Sigmoid colon (tissue), 7 donors: Measurements from ENCODE around the gene ZFYVE9. TPM values are rescaled to one million over a fixed set of nuclear protein-coding genes. Genes with fewer than 3 reads are reported as not detected.
A peak's percentile ranks its signal among the peaks of the same experiment; 100 is the strongest.

ENCODE experiments used
- DNase-seq: peaks from one replicate; pipeline ENCODE4 v3.0.0-alpha.2; 2019
- H3K27ac ChIP-seq, 4 donors: fragments of 200-600 bp; sonication (generic); one replicate each; pipeline ENCODE4 v1.5.1; 2016 to 2019; ENCODE audit warnings: mild to moderate bottlenecking in 1 of 4
- H3K27me3 ChIP-seq, 3 donors: fragments of 200-600 bp; sonication (generic); one replicate each; pipeline ENCODE4 v1.5.1; 2019; ENCODE audit warnings: mild to moderate bottlenecking in 1 of 3
- H3K36me3 ChIP-seq, 4 donors: fragments of 200-600 bp; sonication (generic); one replicate each; pipeline ENCODE4 v1.5.1; 2016 to 2019
- H3K4me1 ChIP-seq, 4 donors: fragments of 200-600 bp; sonication (generic); one replicate each; pipeline ENCODE4 v1.5.1; 2017 to 2019
- H3K4me3 ChIP-seq, 4 donors: fragments of 200-600 bp; sonication (generic); one replicate each; pipeline ENCODE4 v1.5.1; 2017 to 2019; ENCODE audit warnings: mild to moderate bottlenecking in 2 of 4, moderate library complexity in 1 of 4
- H3K9me3 ChIP-seq, 4 donors: fragments of 200-600 bp in 3 of 4; sonication (generic) in 3 of 4; one replicate each; pipeline versions ENCODE4 v1.5.1 to v1.6.1; 2013 to 2019
- EP300 ChIP-seq, 4 donors: sonication (generic); formaldehyde crosslinking; IDR thresholded peaks; one replicate each; pipeline ENCODE4 v1.6.1; 2017; ENCODE audit warnings: antibody characterized with exemption in 4 of 4
- POLR2A ChIP-seq, 2 donors: fragments of 450-650 bp; IDR thresholded peaks; one replicate each; pipeline ENCODE4 v1.6.1; 2016; ENCODE audit warnings: antibody characterized with exemption in 2 of 2, mild to moderate bottlenecking in 2 of 2, moderate library complexity in 2 of 2
- POLR2AphosphoS5 ChIP-seq, 4 donors: sonication (generic); formaldehyde crosslinking; IDR thresholded peaks; one replicate each; pipeline ENCODE4 v1.6.1; 2017; ENCODE audit warnings: antibody characterized with exemption in 4 of 4
- WGBS, 2 donors: extraction: QIAGEN DNeasy Blood & Tissue Kit; methylation state at CpG; one replicate each; pipeline ENCODE4 v1.1.7; 2013; 5-methylcytosine and 5-hydroxymethylcytosine counted together
- intact Hi-C: fragments of 100-400 bp; cut with DNase I; formaldehyde crosslinking; loops from one replicate; pipeline ENCODE4 v1.15.1; 2023
- polyA plus RNA-seq, 3 donors: library from polyadenylated mRNA; stranded (reverse); fragments of 200-250 nt; gene quantifications; one replicate each; pipeline ENCODE4 v1.2.3, GENCODE V29; 2013
- total RNA-seq, 4 donors: library from RNA; depleted of rRNA; stranded (reverse); fragments of >200 nt; gene quantifications; one replicate each; pipeline ENCODE4 v1.1.0, GENCODE V29; 2016
- TF ChIP-seq, protein P1 (sequence below), 4 experiments: fragments of 450-650 bp in 3 of 4; fragments of 200-600 bp in 1 of 4; IDR thresholded peaks; one replicate each; pipeline ENCODE4 v1.5.1; 2016 to 2019; ENCODE audit warnings: antibody characterized with exemption in 4 of 4, mild to moderate bottlenecking in 3 of 4, moderate library complexity in 2 of 4
- donor health status: healthy with polysubstance abuse.
- donor health status: Bipolar disorder and iron deficiency.
- donor health status: healthy.

Gene ZFYVE9
- total and polyA plus RNA-seq, 7 donors, result 4.7 to 36.3 (median 25.9) TPM

DNA sequence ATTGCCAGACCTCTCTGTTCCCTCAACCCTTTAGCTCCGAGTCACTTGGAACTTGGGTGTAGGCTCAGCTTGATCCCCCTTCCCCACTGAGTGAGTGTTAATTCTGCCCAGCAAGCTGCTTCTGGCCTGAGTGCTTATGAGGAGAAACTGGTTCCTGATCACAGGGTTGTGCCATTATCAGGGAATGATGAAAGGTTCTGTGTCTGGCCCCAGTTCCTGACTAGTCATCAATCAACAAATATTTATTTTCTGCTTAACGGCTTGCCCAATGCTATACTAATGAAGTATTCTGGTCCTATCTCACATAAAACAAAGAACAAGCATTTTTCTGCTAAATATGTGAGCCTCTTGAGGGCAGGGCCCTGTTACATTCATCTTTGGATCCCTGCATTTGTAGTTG lies 203.4 kb downstream of the ZFYVE9 start:
- H3K27ac ChIP-seq, result no peak overlapping the region
- DNase-seq, result no peak
- H3K4me1 ChIP-seq, result no peaks in the 10 kb centered on the region
- WGBS, 2 donors, result 81 to 93% methylated on average over 2 of the region's 2 CpGs
- no peaks in the 10 kb centered on the region for H3K9me3 ChIP-seq
- intact Hi-C loops, result no loop called here
- peaks cover 0 to 32% (median 5%) of the 10 kb centered on the region in 4 donors for H3K36me3 ChIP-seq
- TF ChIP-seq, protein P1, sequence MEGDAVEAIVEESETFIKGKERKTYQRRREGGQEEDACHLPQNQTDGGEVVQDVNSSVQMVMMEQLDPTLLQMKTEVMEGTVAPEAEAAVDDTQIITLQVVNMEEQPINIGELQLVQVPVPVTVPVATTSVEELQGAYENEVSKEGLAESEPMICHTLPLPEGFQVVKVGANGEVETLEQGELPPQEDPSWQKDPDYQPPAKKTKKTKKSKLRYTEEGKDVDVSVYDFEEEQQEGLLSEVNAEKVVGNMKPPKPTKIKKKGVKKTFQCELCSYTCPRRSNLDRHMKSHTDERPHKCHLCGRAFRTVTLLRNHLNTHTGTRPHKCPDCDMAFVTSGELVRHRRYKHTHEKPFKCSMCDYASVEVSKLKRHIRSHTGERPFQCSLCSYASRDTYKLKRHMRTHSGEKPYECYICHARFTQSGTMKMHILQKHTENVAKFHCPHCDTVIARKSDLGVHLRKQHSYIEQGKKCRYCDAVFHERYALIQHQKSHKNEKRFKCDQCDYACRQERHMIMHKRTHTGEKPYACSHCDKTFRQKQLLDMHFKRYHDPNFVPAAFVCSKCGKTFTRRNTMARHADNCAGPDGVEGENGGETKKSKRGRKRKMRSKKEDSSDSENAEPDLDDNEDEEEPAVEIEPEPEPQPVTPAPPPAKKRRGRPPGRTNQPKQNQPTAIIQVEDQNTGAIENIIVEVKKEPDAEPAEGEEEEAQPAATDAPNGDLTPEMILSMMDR (IDR thresholded peaks at IDR 0.05), result no peak
- TF ChIP-seq POLR2A (IDR thresholded peaks at IDR 0.05) (no peak), POLR2AphosphoS5 (IDR thresholded peaks at IDR 0.05) (no peak), EP300 (IDR thresholded peaks at IDR 0.05) (no peak)
- no peak overlapping the region for H3K4me3 ChIP-seq
- H3K27me3 ChIP-seq, result no peaks in the 10 kb centered on the region

DNA sequence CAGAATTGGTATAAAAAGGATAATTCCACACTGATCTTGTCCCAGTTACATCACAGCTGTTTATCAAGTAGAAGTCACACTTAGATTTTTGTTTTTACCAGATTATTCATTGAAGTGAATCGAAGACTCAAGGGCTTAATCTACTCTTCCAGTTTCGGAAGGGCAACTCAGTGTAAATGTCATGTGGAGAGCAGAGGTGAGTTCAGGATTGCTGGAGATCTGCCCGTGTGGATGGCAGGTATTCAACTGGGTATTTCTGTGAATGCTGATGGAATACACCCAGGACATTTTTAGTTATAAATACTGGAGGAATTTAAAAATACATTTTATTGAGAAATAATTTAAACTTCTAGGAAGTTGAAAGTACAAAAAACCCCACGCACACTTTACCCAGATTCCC lies 204.8 kb downstream of the ZFYVE9 start:
- TF ChIP-seq, protein P1 (IDR thresholded peaks at IDR 0.05), result no peak
- no peak for TF ChIP-seq POLR2A (IDR thresholded peaks at IDR 0.05)
- intact Hi-C loops, result no loop called here
- no peak for DNase-seq
- H3K4me3 ChIP-seq, result no peak overlapping the region
- peaks cover 0 to 27% (median 3%) of the 10 kb centered on the region in 4 donors for H3K36me3 ChIP-seq
- no peaks in the 10 kb centered on the region for H3K9me3 ChIP-seq
- H3K27me3 ChIP-seq, result no peaks in the 10 kb centered on the region
- no peaks in the 10 kb centered on the region for H3K4me1 ChIP-seq
- H3K27ac ChIP-seq, result no peak overlapping the region
- WGBS, 2 donors, result 93 to 94% methylated on average over 4 of the region's 4 CpGs

DNA sequence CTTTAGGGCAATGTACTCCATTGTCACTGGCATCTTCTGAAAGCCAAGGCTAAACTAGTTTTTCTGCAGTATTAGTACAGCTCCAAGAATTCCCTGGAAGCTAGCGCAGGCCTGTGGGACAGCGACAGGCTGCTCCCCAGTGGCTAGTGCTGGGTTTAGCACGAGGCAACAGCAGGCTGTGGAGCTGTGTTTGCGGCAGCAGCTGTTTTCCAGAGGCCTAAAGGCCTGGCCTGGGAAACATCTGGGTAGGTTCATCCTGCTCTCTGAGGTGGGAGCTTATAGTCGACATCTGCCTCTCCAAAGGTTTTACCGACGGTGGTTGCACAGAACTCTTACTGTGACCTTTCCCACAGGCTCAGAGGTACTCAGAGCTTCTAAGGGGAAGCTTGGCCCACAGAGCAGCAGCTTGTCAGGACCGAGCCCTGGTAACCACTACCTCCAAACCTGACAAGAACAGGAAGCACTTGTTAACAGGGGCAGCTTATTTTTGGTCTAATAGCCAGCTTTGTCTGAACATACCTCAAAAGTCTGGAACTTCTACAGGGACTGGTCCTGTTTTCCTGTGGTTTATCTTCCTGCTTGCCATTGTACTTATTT lies 206.9 kb downstream of the ZFYVE9 start:
- Histone ChIP-seq H3K9me3 (no peaks in the 10 kb centered on the region), H3K27ac (no peak overlapping the region)
- intact Hi-C loops, result no loop called here

DNA sequence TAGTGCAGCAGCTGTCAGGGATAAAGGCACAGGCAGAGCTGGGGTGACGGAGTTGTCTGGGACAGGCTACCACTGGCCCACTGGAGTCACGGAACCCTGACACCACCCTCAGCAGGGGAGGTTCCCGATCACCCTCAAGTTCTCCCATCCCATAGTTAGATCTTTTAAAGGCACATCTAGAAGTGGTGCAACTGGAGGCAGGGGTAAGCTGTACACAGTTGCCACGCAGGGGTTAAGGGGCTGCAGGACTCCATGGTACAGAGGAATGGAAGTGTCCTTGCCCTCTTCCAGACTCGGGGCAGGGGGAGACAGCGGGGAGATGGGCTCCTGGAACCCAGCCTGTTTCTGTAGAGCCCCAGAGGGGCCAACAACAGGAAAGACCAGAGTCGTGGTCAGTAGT lies 210.8 kb downstream of the ZFYVE9 start:
- Histone ChIP-seq H3K27me3 (no peaks in the 10 kb centered on the region), H3K4me1 (no peaks in the 10 kb centered on the region), H3K4me3 (no peak overlapping the region), H3K36me3 (peaks cover 36 to 66% (median 51%) of the 10 kb centered on the region in 4 donors), H3K27ac (no peak overlapping the region), H3K9me3 (no peaks in the 10 kb centered on the region)
- no peak for DNase-seq
- intact Hi-C loops, result no loop called here
- TF ChIP-seq POLR2A (IDR thresholded peaks at IDR 0.05), result no peak
- TF ChIP-seq, protein P1 (IDR thresholded peaks at IDR 0.05), result no peak
- TF ChIP-seq POLR2AphosphoS5 (IDR thresholded peaks at IDR 0.05), result no peak
- no peak for TF ChIP-seq EP300 (IDR thresholded peaks at IDR 0.05)
- WGBS, 2 donors, result 87% methylated on average over 7 of the region's 7 CpGs

More for the DNA sequence above, 206.9 kb downstream of the ZFYVE9 start:
- Histone ChIP-seq H3K36me3 (peaks cover 0 to 44% (median 16%) of the 10 kb centered on the region in 4 donors), H3K27me3 (no peaks in the 10 kb centered on the region), H3K4me1 (no peaks in the 10 kb centered on the region), H3K4me3 (no peak overlapping the region)
- TF ChIP-seq POLR2AphosphoS5 (IDR thresholded peaks at IDR 0.05), result peak in 1 of 4 donors; percentile 11
- no peak for TF ChIP-seq POLR2A (IDR thresholded peaks at IDR 0.05)
- TF ChIP-seq, protein P1 (IDR thresholded peaks at IDR 0.05), result no peak
- DNase-seq, result no peak
- 47 to 80% methylated on average over 8 of the region's 8 CpGs for WGBS, 2 donors

DNA sequence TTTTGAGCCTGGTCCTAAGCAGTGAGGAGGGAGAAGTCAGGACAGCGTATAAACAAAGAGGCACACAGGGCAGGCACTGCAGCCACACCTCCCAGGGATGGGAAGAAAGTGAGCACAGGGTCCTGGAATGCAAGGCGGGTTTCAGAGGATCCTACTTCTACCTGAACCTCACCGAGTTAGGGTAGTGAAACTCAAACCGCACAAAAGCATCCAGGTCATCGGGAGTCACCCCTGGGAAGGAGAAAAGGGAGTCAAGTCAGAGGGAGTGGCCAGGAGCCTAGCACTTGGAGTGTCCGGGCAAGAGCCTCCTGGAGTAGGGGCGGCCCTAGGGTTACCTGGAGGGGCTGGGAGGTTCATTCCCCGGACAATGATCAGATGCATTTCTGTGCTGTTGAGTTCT lies 213.5 kb downstream of the ZFYVE9 start:
- peaks cover 63 to 87% (median 78%) of the 10 kb centered on the region in 4 donors for H3K36me3 ChIP-seq
- intact Hi-C loops, result loop anchor here (1.0 kb wide), 1 partner anchor 9 kb away; no protein-coding TSS in a partner anchor
- no peak for TF ChIP-seq POLR2AphosphoS5 (IDR thresholded peaks at IDR 0.05)
- no peak for TF ChIP-seq POLR2A (IDR thresholded peaks at IDR 0.05)
- TF ChIP-seq, protein P1 (IDR thresholded peaks at IDR 0.05), result no peak
- no peak for TF ChIP-seq EP300 (IDR thresholded peaks at IDR 0.05)
- no peak overlapping the region for H3K27ac ChIP-seq
- no peak for DNase-seq
- 94 to 96% methylated on average over 8 of the region's 8 CpGs for WGBS, 2 donors
- no peaks in the 10 kb centered on the region for H3K27me3 ChIP-seq
- no peaks in the 10 kb centered on the region for H3K9me3 ChIP-seq
- no peaks in the 10 kb centered on the region for H3K4me1 ChIP-seq
- no peak overlapping the region for H3K4me3 ChIP-seq
